A204.1 (cell line): ENCODE data around the gene TTC16.
"Not testable (repeated sequence)": the region's sequence is repeated elsewhere in the genome, so short reads cannot be mapped to it uniquely, and the experiment has no call there.

Source experiments
- FAIRE-seq: peaks from 2 replicates; lab custom pipeline; 2012; peaks lifted over from hg19 to GRCh38; lab: Jason Lieb, UNC

TTC16 gene

DNA sequence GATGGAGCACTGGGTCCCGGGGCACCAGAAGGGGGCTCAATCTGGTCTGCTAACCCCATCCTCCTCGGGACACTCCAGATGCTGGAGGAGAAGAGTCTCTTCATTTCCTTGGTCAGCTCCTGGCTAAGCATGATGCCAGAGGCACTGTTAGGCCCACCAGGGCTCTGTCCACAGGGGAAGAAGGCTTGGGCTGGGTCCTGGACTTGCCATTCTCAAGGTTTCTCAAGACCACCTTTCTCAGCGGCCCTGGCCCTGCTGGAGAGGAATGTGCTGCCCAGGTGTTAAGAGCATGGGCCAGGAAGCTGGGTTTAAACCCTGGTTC is 54.7 kb downstream of the TTC16 start:
- FAIRE-seq = no peak

- peak; percentile 88 for FAIRE-seq
Observed at GRCh38 chr9:127770905-127771569, 55.2 kb downstream of the TTC16 start.

DNA sequence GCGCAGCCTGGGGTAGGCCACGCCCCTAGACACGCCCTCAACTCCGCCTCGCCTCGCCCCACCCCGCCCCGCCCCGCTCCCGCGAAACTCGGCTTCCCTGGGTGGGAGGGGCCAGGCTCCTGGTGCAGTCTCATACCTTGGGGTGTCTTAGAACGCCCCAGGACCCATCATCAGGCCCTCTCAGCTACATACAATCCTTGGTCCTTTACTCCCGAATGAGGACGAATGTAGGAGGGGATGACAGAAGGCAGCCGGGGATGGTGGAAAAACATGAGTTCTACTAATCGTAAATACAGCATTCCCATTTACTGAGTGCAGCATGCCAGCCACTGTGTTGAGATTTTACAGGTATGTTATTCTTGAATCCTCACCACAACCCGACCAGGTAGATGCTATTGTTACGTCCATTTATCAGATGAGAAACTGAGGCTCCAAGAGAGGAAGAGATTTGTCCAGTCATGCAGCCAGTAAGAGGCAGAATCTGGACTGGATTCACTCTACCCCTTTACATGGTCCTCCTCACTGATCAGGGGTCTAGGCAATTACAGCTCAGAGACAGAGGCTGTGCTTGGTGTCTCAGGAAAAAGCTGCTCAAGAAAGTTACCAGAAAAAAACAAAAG is 55.8 kb downstream of the TTC16 start:
- FAIRE-seq = no peak

- FAIRE-seq = no peak
Observed at GRCh38 chr9:127772603-127773002, 56.7 kb downstream of the TTC16 start.

DNA sequence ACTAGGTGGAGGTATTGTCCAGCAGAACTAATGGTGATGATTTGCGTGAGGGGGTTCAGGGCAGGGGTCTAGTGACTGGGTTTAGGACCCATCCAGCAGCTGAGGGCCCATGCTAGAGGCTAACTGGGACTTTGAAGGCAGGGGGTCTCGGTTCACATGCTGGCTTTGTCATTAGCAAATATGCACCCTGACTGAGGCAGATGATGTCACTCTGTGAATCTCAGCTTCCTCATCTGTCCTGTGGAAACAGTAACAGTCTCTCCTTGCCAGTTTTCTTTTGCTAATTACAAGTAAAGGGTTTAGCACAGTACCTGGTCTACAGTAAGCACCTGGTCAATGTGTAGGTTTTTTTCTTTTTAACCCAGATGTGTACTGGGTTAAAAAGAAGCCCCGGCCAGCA is 57.4 kb downstream of the TTC16 start:
- FAIRE-seq = no peak

GRCh38 chr9:127773981-127774380 is 58.1 kb downstream of the TTC16 start:
- FAIRE-seq = no peak

DNA sequence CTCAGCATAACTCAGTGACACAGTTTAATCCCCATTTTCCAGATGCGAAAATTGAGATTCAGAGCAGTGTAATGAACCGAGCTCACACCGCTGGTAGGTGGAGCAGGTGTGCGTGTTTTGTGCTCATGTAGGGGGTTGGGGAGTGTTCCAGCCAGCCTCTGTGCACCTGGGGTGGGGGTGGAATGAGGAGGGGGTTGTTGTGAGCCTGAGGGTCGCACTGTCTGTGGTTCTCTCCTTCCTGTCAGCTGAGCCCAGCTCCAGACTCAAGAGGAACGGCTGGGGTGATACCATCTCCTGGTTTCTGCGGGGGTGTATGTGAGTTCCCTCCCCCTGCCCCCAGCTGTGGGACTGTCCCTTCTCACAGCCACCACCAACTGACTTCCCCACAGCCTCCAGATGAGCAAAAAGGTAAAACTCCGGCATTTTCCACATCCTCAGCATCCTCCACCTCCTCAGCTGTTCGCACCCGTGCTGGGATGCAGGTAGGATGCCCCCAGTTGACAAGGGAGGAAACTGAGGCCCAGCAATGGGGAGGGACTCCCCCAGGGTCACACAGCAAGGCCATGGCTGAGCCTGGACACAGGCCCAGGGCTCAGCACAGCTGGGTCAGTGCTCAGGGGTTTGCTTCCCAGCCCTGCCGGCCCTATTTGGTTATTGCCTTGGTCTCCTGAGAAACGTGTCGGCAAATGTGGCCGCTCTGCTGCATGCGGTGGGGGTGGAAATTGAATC is 60.5 kb downstream of the TTC16 start:
- no peak for FAIRE-seq

DNA sequence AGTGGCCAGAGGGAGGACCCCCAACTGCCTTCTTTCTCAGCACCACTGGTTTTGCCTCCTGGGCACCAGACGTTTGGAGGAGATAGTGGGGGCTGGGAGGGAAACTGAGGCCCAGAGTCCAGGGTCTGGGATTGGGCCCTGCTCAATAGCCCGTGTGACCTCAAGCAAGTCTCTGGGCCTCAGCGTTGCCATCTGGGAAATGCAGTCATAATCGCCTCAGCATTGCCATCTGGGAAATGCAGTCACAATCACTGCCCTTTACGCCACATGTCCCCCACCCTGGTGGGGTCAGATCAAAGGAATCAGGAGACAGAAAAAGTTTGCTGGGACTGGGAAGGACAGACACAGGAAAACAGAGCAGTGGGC is 61.0 kb downstream of the TTC16 start:
- FAIRE-seq = no peak

DNA sequence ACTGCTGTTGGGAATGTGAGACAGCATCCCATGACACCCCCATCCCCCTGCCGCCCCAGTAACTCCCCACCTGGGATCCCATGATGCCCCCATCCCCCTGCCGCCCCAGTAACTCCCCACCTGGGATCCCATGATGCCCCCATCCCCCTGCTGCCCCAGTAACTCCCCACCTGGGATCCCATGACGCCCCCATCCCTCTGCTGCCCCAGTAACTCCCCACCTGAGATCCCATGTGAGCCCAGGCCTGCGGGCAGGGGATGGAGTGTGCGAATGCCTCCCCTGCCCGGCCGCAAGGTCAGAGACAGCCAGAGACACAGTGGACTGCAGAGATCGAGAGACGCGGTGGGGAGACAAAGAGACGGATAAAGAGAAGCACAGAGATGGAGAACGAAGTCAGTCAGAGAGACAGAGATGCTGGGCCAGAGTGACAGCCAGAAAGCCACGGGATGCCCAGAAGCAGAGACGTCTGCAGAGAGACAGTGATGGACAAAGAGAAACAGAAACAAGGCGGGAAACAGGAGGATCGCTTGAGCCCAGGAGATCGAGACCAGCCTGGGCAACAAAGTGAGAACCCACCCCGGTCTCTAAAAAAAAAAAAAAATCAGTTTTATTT is 61.6 kb downstream of the TTC16 start:
- no peak for FAIRE-seq

GRCh38 chr9:127778280-127779135 is 62.6 kb downstream of the TTC16 start, which contains the start of gene SH2D3C:
Gene SH2D3C (minus strand): TSS chr9:127778666. CDS start chr9:127778627, 39 bp downstream.
- FAIRE-seq = no peak

- FAIRE-seq = no peak
Observed at GRCh38 chr9:127779136-127779981, 63.5 kb downstream of the TTC16 start.

GRCh38 chr9:127780126-127780885 is 64.4 kb downstream of the TTC16 start:
- FAIRE-seq = no peak

DNA sequence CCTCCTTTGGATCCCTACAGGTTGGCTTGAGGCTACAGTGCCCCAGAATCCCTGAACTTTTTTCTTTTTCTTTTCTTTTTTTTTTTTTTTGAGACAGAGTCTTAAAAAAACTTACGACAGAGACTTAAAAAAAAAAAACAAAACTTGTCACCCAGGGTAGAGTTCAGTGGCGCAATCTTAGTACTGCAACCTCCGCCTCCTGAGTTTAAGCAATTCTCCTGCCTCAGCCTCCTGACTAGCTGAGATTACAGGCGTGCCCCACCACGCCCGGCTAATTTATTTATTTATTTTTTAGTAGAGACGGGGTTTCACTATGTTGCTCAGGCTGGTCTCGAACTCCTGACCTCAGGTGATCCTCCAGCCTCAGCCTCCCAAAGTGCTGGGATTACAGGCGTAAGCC is 65.0 kb downstream of the TTC16 start:
- not testable (repeated sequence) for FAIRE-seq
